Activated naive CD4-positive, alpha-beta T cell treated with anti-CD3 and anti-CD28 coated beads for 36 hours (primary cell): ENCODE results near the gene EPHA8. TPM values are rescaled to one million over a fixed set of nuclear protein-coding genes. Genes with fewer than 3 reads are reported as not detected.

Experiments used
- CTCF ChIA-PET: fragments of 350-600 bp; sonication (Branson Sonifier 250); formaldehyde crosslinking; loops from one replicate; lab custom pipeline; 2021; ENCODE audit warnings: antibody characterized with exemption; lab: Charles Lee
- DNase-seq: peaks from one replicate; pipeline ENCODE4 v3.0.0-alpha.2; 2020
- H3K27ac Mint-ChIP-seq: one replicate; pipeline ENCODE4 v1.8.0; 2021; ENCODE audit warnings: mild to moderate bottlenecking, mixed read lengths
- H3K27me3 Mint-ChIP-seq: one replicate; pipeline ENCODE4 v1.8.0; 2021; ENCODE audit warnings: low read depth, mixed read lengths
- H3K36me3 Mint-ChIP-seq: one replicate; pipeline ENCODE4 v1.8.0; 2021; ENCODE audit warnings: low read depth, mixed read lengths
- H3K4me1 Mint-ChIP-seq: one replicate; pipeline ENCODE4 v1.8.0; 2021; ENCODE audit warnings: low read depth, mixed read lengths
- H3K4me3 Mint-ChIP-seq: one replicate; pipeline ENCODE4 v1.8.0; 2021; ENCODE audit warnings: mild to moderate bottlenecking, moderate library complexity, mixed read lengths
- H3K9me3 Mint-ChIP-seq: one replicate; pipeline ENCODE4 v1.8.0; 2021; ENCODE audit warnings: mixed read lengths
- intact Hi-C: fragments of 100-400 bp; cut with micrococcal nuclease; formaldehyde crosslinking; loops from one replicate; pipeline ENCODE4 v1.15.1; 2023
- total RNA-seq, 2 experiments: library from RNA; stranded (reverse); gene quantifications; one replicate each; pipeline ENCODE4 v1.2.3, GENCODE V29; 2021

EPHA8 gene
- total RNA-seq, 2 experiments from 2014 or later, result not detected

GRCh38 chr1:22606161-22606560 is 42.9 kb downstream of the EPHA8 start:
- peaks cover 29% of the 10 kb centered on the region for H3K27me3 Mint-ChIP-seq

DNA sequence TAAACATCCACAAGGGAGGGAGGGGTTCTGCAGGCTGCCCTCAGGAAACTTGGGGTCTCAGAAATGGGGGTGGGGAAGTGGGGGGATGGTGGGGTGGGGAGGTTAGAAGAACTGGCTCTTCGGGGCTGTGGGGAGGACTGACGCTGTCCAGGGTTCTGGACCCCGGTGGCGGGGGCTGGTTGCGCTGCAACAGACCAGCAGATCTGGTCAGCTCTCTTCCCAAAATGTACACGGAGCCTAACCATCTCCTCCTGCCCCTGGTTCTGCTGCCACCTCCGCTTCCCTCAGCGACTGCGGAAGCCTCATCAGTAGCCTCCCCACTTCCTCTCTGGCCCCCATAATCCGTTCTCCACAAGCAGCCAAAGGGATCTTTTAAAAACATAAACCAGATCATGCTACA is 43.9 kb downstream of the EPHA8 start:
- Mint-ChIP-seq H3K4me3 (no peak overlapping the region), H3K4me1 (no peaks in the 10 kb centered on the region), H3K9me3 (no peaks in the 10 kb centered on the region), H3K27ac (no peak overlapping the region), H3K36me3 (no peaks in the 10 kb centered on the region), H3K27me3 (peaks cover 29% of the 10 kb centered on the region)
- intact Hi-C loops, result no loop called here
- no peak for DNase-seq
- CTCF ChIA-PET, result no interaction called here

More at GRCh38 chr1:22606161-22606560, 42.9 kb downstream of the EPHA8 start:
- H3K27ac Mint-ChIP-seq, result no peak overlapping the region
- CTCF ChIA-PET, result no interaction called here
- no peak for DNase-seq
- H3K4me1 Mint-ChIP-seq, result no peaks in the 10 kb centered on the region
- no peaks in the 10 kb centered on the region for H3K36me3 Mint-ChIP-seq
- no peak overlapping the region for H3K4me3 Mint-ChIP-seq
- intact Hi-C loops, result no loop called here
- H3K9me3 Mint-ChIP-seq, result no peaks in the 10 kb centered on the region

DNA sequence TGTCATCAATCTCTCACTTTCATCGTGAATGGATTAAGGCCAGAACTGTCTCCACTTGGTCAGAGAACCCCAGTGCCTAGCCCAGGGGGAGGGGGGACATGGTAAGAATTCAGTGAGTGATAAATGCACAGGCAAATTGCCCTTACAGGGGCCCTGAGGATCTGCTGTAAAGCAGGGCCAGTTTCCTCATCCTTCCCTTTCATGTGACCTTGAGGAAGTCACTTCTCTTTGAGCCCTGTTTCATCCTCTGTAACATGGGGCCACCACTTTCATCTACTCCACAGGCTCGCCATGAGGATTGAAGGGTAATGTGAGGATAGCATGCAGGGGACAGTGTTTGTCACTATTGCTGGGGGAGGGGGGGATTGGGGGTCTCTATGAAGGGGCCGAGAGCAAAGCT is 45.1 kb downstream of the EPHA8 start:
- H3K27me3 Mint-ChIP-seq, result peaks cover 35% of the 10 kb centered on the region
- H3K4me1 Mint-ChIP-seq, result no peaks in the 10 kb centered on the region
- H3K36me3 Mint-ChIP-seq, result no peaks in the 10 kb centered on the region
- H3K4me3 Mint-ChIP-seq, result no peak overlapping the region
- intact Hi-C loops, result no loop called here
- DNase-seq, result no peak
- CTCF ChIA-PET, result no interaction called here
- no peak overlapping the region for H3K27ac Mint-ChIP-seq
- no peaks in the 10 kb centered on the region for H3K9me3 Mint-ChIP-seq

DNA sequence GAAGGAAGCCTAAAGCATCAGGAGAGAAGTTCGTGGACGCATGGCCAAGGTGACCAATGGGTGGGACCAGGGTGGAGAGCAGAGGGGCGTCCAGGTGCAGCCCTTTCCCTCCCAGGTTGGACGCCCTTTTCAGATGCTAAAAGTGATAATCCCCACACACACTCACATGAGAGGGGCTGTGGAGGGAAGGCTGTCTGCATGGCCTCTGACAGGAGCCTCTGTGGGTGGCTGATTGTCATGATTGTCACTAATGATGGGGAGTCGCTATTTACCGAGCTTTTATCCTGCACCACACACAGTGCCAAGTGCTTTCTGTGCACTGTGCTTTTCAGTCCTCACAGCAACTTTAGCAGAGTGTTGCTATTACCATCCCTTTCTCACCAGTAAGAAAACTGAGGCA is 46.0 kb downstream of the EPHA8 start:
- no peaks in the 10 kb centered on the region for H3K9me3 Mint-ChIP-seq
- intact Hi-C loops, result no loop called here
- DNase-seq, result no peak
- CTCF ChIA-PET, result no interaction called here
- H3K4me1 Mint-ChIP-seq, result no peaks in the 10 kb centered on the region
- H3K4me3 Mint-ChIP-seq, result no peak overlapping the region
- peaks cover 39% of the 10 kb centered on the region for H3K27me3 Mint-ChIP-seq
- no peaks in the 10 kb centered on the region for H3K36me3 Mint-ChIP-seq
- no peak overlapping the region for H3K27ac Mint-ChIP-seq

- CTCF ChIA-PET, result no interaction called here
- H3K36me3 Mint-ChIP-seq, result no peaks in the 10 kb centered on the region
- intact Hi-C loops, result no loop called here
- no peak overlapping the region for H3K27ac Mint-ChIP-seq
- H3K4me1 Mint-ChIP-seq, result no peaks in the 10 kb centered on the region
- peak; percentile 63 for DNase-seq
- no peaks in the 10 kb centered on the region for H3K9me3 Mint-ChIP-seq
- no peak overlapping the region for H3K4me3 Mint-ChIP-seq
- peaks cover 40% of the 10 kb centered on the region for H3K27me3 Mint-ChIP-seq
Measured at GRCh38 chr1:22611530-22611947, 48.2 kb downstream of the EPHA8 start.

DNA sequence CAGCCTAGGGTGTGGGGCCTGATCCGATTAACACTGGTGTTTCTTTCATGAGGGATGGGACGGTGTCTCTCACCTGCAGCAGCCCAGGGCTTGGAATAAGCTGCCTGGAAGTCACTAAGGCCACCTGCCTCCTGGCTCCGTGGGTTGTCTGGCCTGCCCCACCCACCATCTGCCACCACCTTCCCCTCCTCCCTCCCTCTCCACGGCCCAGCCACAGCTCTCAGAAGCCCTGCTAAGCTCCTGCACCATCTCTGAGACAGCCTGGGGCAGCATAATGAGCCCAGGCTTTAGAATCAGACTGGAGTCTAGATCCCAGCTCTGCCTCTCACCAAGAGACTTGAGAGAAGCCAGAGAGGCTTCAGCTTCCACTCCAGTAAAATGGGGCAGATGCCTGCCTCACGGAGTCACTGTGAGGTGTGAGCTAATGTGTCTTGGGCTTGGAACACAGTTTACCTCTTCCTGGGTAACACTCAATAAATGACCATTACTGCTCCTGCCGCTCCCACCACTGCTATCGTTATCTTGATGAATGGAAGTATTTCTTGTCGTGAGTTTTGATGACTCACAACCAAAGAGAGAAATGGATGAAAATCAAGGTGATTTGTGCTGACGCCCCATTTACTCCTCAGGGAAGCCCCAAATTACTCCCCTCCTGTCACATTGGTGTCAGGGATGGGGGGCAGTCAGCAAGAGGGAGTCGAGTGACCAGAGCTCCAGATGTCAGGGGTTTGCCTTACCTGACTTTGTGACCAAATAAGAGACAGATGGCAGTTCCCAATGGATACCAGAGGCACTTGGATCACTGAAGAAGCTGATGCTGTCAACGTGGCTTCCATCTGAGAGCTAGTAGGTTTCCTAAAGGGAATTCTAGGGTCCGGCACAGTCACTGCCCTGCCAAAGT is 49.6 kb downstream of the EPHA8 start:
- CTCF ChIA-PET, result no interaction called here
- Mint-ChIP-seq H3K27ac (no peak overlapping the region), H3K36me3 (no peaks in the 10 kb centered on the region), H3K4me1 (no peaks in the 10 kb centered on the region), H3K4me3 (no peak overlapping the region), H3K9me3 (no peaks in the 10 kb centered on the region), H3K27me3 (peaks cover 40% of the 10 kb centered on the region)
- no peak for DNase-seq
- intact Hi-C loops, result no loop called here

GRCh38 chr1:22613572-22613918 is 50.3 kb downstream of the EPHA8 start:
- H3K27me3 Mint-ChIP-seq, result peaks cover 35% of the 10 kb centered on the region
- H3K9me3 Mint-ChIP-seq, result no peaks in the 10 kb centered on the region
- no peak overlapping the region for H3K4me3 Mint-ChIP-seq
- CTCF ChIA-PET, result no interaction called here
- intact Hi-C loops, result no loop called here
- no peaks in the 10 kb centered on the region for H3K36me3 Mint-ChIP-seq
- H3K4me1 Mint-ChIP-seq, result no peaks in the 10 kb centered on the region
- H3K27ac Mint-ChIP-seq, result no peak overlapping the region
- DNase-seq, result no peak

DNA sequence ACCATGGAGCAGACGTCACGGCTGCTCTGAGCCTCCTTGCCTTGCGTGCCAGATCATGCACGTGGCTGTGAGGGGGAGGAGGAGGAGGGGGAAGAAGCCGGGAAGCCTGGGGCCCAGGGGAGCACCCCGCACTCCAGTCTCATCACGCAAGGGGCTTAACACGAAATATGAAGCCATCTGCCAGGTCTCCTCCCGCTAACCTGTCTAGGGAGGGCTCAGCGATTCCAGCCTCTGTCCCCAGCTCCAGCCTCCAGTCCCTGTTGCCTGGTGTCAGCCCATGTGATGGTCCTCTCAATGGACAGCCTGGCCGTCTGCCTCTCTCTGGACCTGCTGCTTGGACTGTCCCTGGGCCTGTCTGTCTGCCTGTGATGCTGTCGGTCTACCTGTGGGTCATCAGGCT is 50.7 kb downstream of the EPHA8 start:
- Mint-ChIP-seq H3K27me3 (peaks cover 37% of the 10 kb centered on the region), H3K36me3 (no peaks in the 10 kb centered on the region), H3K4me3 (no peak overlapping the region), H3K27ac (no peak overlapping the region), H3K4me1 (no peaks in the 10 kb centered on the region), H3K9me3 (no peaks in the 10 kb centered on the region)
- intact Hi-C loops, result no loop called here
- no peak for DNase-seq
- CTCF ChIA-PET, result no interaction called here

GRCh38 chr1:22615886-22616285 is 52.6 kb downstream of the EPHA8 start:
- Mint-ChIP-seq H3K27ac (no peak overlapping the region), H3K27me3 (peaks cover 46% of the 10 kb centered on the region), H3K9me3 (no peaks in the 10 kb centered on the region), H3K36me3 (no peaks in the 10 kb centered on the region), H3K4me1 (no peaks in the 10 kb centered on the region), H3K4me3 (no peak overlapping the region)
- intact Hi-C loops, result no loop called here
- no peak for DNase-seq
- CTCF ChIA-PET, result no interaction called here

- CTCF ChIA-PET, result no interaction called here
- Mint-ChIP-seq H3K27me3 (peaks cover 41% of the 10 kb centered on the region), H3K4me3 (no peak overlapping the region), H3K9me3 (no peaks in the 10 kb centered on the region), H3K36me3 (no peaks in the 10 kb centered on the region), H3K4me1 (no peaks in the 10 kb centered on the region), H3K27ac (no peak overlapping the region)
- intact Hi-C loops, result no loop called here
- no peak for DNase-seq
Measured at GRCh38 chr1:22616571-22616970, 53.3 kb downstream of the EPHA8 start.

- H3K36me3 Mint-ChIP-seq, result no peaks in the 10 kb centered on the region
- CTCF ChIA-PET, result no interaction called here
- H3K27me3 Mint-ChIP-seq, result peaks cover 38% of the 10 kb centered on the region
- DNase-seq, result no peak
- no peaks in the 10 kb centered on the region for H3K9me3 Mint-ChIP-seq
- intact Hi-C loops, result no loop called here
- H3K4me3 Mint-ChIP-seq, result no peak overlapping the region
- H3K4me1 Mint-ChIP-seq, result no peaks in the 10 kb centered on the region
- no peak overlapping the region for H3K27ac Mint-ChIP-seq
Measured at GRCh38 chr1:22618056-22618455, 54.8 kb downstream of the EPHA8 start.

GRCh38 chr1:22619252-22619651 is 56.0 kb downstream of the EPHA8 start:
- CTCF ChIA-PET, result no interaction called here

GRCh38 chr1:22619798-22620197 is 56.5 kb downstream of the EPHA8 start:
- CTCF ChIA-PET, result no interaction called here
- no peaks in the 10 kb centered on the region for H3K36me3 Mint-ChIP-seq

More at GRCh38 chr1:22619252-22619651, 56.0 kb downstream of the EPHA8 start:
- no peaks in the 10 kb centered on the region for H3K9me3 Mint-ChIP-seq
- no peak for DNase-seq
- no peaks in the 10 kb centered on the region for H3K36me3 Mint-ChIP-seq
- H3K4me3 Mint-ChIP-seq, result no peak overlapping the region
- intact Hi-C loops, result no loop called here
- H3K27ac Mint-ChIP-seq, result no peak overlapping the region
- no peaks in the 10 kb centered on the region for H3K4me1 Mint-ChIP-seq
- H3K27me3 Mint-ChIP-seq, result peaks cover 31% of the 10 kb centered on the region

More at GRCh38 chr1:22619798-22620197, 56.5 kb downstream of the EPHA8 start:
- H3K27me3 Mint-ChIP-seq, result peaks cover 32% of the 10 kb centered on the region
- H3K9me3 Mint-ChIP-seq, result no peaks in the 10 kb centered on the region
- no peak overlapping the region for H3K27ac Mint-ChIP-seq
- intact Hi-C loops, result no loop called here
- no peak overlapping the region for H3K4me3 Mint-ChIP-seq
- no peaks in the 10 kb centered on the region for H3K4me1 Mint-ChIP-seq
- no peak for DNase-seq
